Measurements from ENCODE around the gene PPP5C. TPM values are rescaled to one million over a fixed set of nuclear protein-coding genes. Genes with fewer than 3 reads are reported as not detected.

Gene PPP5C
- 97.8 and 102 TPM in 2 replicates for total RNA-seq

GRCh38 chr19:46346821-46347571 lies at the start of gene PPP5C:
TSS of gene PPP5C (plus strand) at chr19:46347087. CDS start at chr19:46347097, 10 bp downstream.

GRCh38 chr19:46413262-46414031 lies 66.6 kb downstream of the PPP5C start, which contains the start of gene CCDC8:
TSS of gene CCDC8 (minus strand) at chr19:46413564. CDS start at chr19:46412810, 754 bp downstream.

GRCh38 chr19:46428239-46429135 lies 81.6 kb downstream of the PPP5C start, which contains the start of gene PNMA8C:
TSS of gene PNMA8C (minus strand) at chr19:46428936. CDS start at chr19:46428359, 577 bp downstream.

Other genes starting within 250 kb of the PPP5C start
- gene IGFL3, start 222.4 kb upstream of the PPP5C start, total RNA-seq, result 5.0 TPM in 1 of 2 replicates, not detected in the other
- not detected in 2 replicates for gene IGFL2, start 198.8 kb upstream of the PPP5C start, total RNA-seq
- gene IGFL1, start 117.3 kb upstream of the PPP5C start, total RNA-seq, result not detected in 2 replicates
- 3.5 and 6.0 TPM in 2 replicates for gene HIF3A, start 50.0 kb upstream of the PPP5C start, total RNA-seq
- 22.2 and 22.5 TPM in 2 replicates for gene CCDC8, start 66.5 kb downstream of the PPP5C start, total RNA-seq
- gene PNMA8C, start 81.8 kb downstream of the PPP5C start, total RNA-seq, result not detected in 2 replicates
- 3.2 and 3.4 TPM in 2 replicates for gene PNMA8A, start 124.5 kb downstream of the PPP5C start, total RNA-seq
- 0.29 and 0.35 TPM in 2 replicates for gene PNMA8B, start 148.8 kb downstream of the PPP5C start, total RNA-seq

All from myometrial cell (primary cell).